ENCODE measurements around the gene PPP1R36. TPM values are rescaled to one million over a fixed set of nuclear protein-coding genes. Genes with fewer than 3 reads are reported as not detected.

The PPP1R36 gene
- polyA plus RNA-seq, 2 donors = 0.26 to 0.71 TPM

- no peaks in the 10 kb centered on the region for H3K27me3 ChIP-seq (ENCODE audit: control insufficient read depth in 1 of 2, insufficient read depth in 2 of 2, low read length in 2 of 2)
- H3K4me1 ChIP-seq (ENCODE audit: control insufficient read depth in 2 of 2, insufficient read depth in 2 of 2, low read length in 1 of 2) = peaks cover 0 to 3% of the 10 kb centered on the region in 2 donors
- WGBS, 2 donors = 84 to 90% methylated on average over 5 of the region's 5 CpGs
- no peak overlapping the region for H3K27ac ChIP-seq (ENCODE audit: low read depth in 2 of 2, low read length in 1 of 2)
- H3K4me3 ChIP-seq (ENCODE audit: low read depth in 1 of 2, low read length in 2 of 2) = no peak overlapping the region
- no peaks in the 10 kb centered on the region for H3K9me3 ChIP-seq (ENCODE audit: control insufficient read depth in 2 of 2, insufficient read depth in 1 of 2, low read depth in 1 of 2, low read length in 1 of 2)
- no peaks in the 10 kb centered on the region for H3K36me3 ChIP-seq (ENCODE audit: control insufficient read depth in 2 of 2, insufficient read depth in 2 of 2, low read length in 1 of 2)
These were observed 27.4 kb downstream of the PPP1R36 start for GRCh38 chr14:64577211-64577610.

- no peaks in the 10 kb centered on the region for H3K36me3 ChIP-seq (ENCODE audit: control insufficient read depth in 2 of 2, insufficient read depth in 2 of 2, low read length in 1 of 2)
- no peak overlapping the region for H3K27ac ChIP-seq (ENCODE audit: low read depth in 2 of 2, low read length in 1 of 2)
- H3K9me3 ChIP-seq (ENCODE audit: control insufficient read depth in 2 of 2, insufficient read depth in 1 of 2, low read depth in 1 of 2, low read length in 1 of 2) = no peaks in the 10 kb centered on the region
- H3K4me3 ChIP-seq (ENCODE audit: low read depth in 1 of 2, low read length in 2 of 2) = no peak overlapping the region
- H3K27me3 ChIP-seq (ENCODE audit: control insufficient read depth in 1 of 2, insufficient read depth in 2 of 2, low read length in 2 of 2) = no peaks in the 10 kb centered on the region
- peaks cover 0 to 3% of the 10 kb centered on the region in 2 donors for H3K4me1 ChIP-seq (ENCODE audit: control insufficient read depth in 2 of 2, insufficient read depth in 2 of 2, low read length in 1 of 2)
- 62 to 70% methylated on average over 7 of the region's 7 CpGs for WGBS, 2 donors
These were observed 30.7 kb downstream of the PPP1R36 start for GRCh38 chr14:64580467-64580866.

DNA sequence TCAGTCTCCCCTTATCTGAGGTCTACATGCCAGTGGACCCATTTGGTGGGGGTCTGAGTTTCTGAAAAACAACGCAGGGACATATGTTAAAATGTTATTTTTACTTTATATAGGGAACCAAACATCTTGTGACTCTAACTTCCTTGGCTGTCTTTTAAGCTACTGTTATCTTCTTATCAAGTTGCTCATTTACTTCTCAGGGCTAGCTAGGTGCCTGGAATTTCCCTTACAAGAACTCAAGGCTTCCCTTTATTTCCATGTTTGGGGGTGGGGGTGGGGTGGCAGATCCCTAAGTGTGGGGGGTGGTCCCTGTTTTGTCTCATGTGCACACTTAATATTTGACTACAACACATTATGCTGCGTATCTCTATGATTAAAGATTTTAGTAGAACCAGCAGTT, 31.6 kb downstream of the PPP1R36 start:
- H3K9me3 ChIP-seq (ENCODE audit: control insufficient read depth in 2 of 2, insufficient read depth in 1 of 2, low read depth in 1 of 2, low read length in 1 of 2) = no peaks in the 10 kb centered on the region
- no peaks in the 10 kb centered on the region for H3K27me3 ChIP-seq (ENCODE audit: control insufficient read depth in 1 of 2, insufficient read depth in 2 of 2, low read length in 2 of 2)
- no peak overlapping the region for H3K27ac ChIP-seq (ENCODE audit: low read depth in 2 of 2, low read length in 1 of 2)
- no peaks in the 10 kb centered on the region for H3K36me3 ChIP-seq (ENCODE audit: control insufficient read depth in 2 of 2, insufficient read depth in 2 of 2, low read length in 1 of 2)
- peaks cover 0 to 3% of the 10 kb centered on the region in 2 donors for H3K4me1 ChIP-seq (ENCODE audit: control insufficient read depth in 2 of 2, insufficient read depth in 2 of 2, low read length in 1 of 2)
- no peak overlapping the region for H3K4me3 ChIP-seq (ENCODE audit: low read depth in 1 of 2, low read length in 2 of 2)
- 79 to 87% methylated on average over 2 of the region's 2 CpGs for WGBS, 2 donors

DNA sequence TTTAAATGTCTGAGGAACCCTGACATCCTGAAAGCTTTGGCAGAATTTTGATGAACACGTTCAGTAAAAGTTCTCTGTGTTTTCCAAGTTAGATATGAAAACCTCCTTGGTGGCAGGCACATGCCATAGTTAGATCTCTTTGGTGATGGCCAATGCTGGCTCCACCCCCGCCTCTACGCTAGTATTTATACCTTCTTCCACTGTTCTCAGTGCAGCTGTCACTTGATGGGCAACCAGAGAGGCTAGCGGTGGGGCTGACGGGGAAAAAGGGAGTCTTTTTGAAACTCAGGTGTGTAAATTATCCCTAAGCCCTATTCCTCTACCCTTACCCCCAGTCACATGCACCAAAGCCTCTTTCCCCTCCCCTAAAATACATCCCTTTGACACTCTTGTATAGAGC, 32.1 kb downstream of the PPP1R36 start:
- H3K9me3 ChIP-seq (ENCODE audit: control insufficient read depth in 2 of 2, insufficient read depth in 1 of 2, low read depth in 1 of 2, low read length in 1 of 2) = no peaks in the 10 kb centered on the region
- H3K27ac ChIP-seq (ENCODE audit: low read depth in 2 of 2, low read length in 1 of 2) = no peak overlapping the region
- H3K36me3 ChIP-seq (ENCODE audit: control insufficient read depth in 2 of 2, insufficient read depth in 2 of 2, low read length in 1 of 2) = no peaks in the 10 kb centered on the region
- no peaks in the 10 kb centered on the region for H3K27me3 ChIP-seq (ENCODE audit: control insufficient read depth in 1 of 2, insufficient read depth in 2 of 2, low read length in 2 of 2)
- peaks cover 0 to 1% of the 10 kb centered on the region in 2 donors for H3K4me1 ChIP-seq (ENCODE audit: control insufficient read depth in 2 of 2, insufficient read depth in 2 of 2, low read length in 1 of 2)
- H3K4me3 ChIP-seq (ENCODE audit: low read depth in 1 of 2, low read length in 2 of 2) = no peak overlapping the region
- 78 to 81% methylated on average over 5 of the region's 5 CpGs for WGBS, 2 donors

DNA sequence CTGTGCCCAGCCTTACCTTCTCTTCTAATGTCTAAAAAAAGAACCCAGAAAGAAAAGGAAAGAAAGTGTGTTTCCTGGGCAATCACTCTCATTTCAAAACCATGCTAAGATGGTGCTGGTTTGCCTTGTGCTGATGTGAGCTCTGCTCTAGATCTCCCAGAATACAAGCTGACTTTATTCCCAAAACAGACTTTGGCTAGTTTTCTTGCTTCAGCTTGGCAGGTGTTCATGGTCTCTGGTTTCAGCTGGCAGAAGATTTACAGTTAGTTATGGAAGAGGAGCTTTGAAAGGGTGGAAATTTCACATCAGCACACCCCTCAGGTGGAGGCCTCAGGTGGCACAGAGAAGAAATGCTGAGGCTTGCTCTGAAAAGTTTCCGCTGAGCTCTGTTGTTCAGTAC, 34.4 kb downstream of the PPP1R36 start:
- WGBS, 2 donors = 72 to 82% methylated on average over 1 of the region's 1 CpG
- Histone ChIP-seq H3K36me3 (ENCODE audit: control insufficient read depth in 2 of 2, insufficient read depth in 2 of 2, low read length in 1 of 2) (no peaks in the 10 kb centered on the region), H3K4me1 (ENCODE audit: control insufficient read depth in 2 of 2, insufficient read depth in 2 of 2, low read length in 1 of 2) (no peaks in the 10 kb centered on the region), H3K4me3 (ENCODE audit: low read depth in 1 of 2, low read length in 2 of 2) (no peak overlapping the region), H3K27me3 (ENCODE audit: control insufficient read depth in 1 of 2, insufficient read depth in 2 of 2, low read length in 2 of 2) (no peaks in the 10 kb centered on the region), H3K27ac (ENCODE audit: low read depth in 2 of 2, low read length in 1 of 2) (no peak overlapping the region), H3K9me3 (ENCODE audit: control insufficient read depth in 2 of 2, insufficient read depth in 1 of 2, low read depth in 1 of 2, low read length in 1 of 2) (no peaks in the 10 kb centered on the region)

DNA sequence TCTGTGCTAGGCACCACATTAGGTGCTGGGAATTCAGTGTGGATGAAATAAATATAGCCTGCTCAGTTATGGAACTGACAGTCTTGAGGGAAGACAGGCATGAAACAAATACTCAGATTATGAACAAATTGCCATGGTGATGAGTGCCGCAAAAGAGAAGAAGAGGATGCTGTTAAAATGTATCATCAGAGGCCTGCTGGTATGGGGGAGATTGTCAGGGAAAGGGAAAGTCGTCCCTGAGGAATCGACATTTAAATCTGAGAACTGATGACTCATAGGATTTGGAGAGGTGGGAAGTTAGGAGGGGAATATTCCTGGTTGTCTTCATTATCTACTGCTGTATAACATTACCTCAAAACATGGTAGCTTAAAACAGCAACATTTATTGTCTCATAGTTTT, 42.0 kb downstream of the PPP1R36 start:
- Histone ChIP-seq H3K36me3 (ENCODE audit: control insufficient read depth in 2 of 2, insufficient read depth in 2 of 2, low read length in 1 of 2) (no peaks in the 10 kb centered on the region), H3K4me3 (ENCODE audit: low read depth in 1 of 2, low read length in 2 of 2) (no peak overlapping the region), H3K27me3 (ENCODE audit: control insufficient read depth in 1 of 2, insufficient read depth in 2 of 2, low read length in 2 of 2) (no peaks in the 10 kb centered on the region), H3K9me3 (ENCODE audit: control insufficient read depth in 2 of 2, insufficient read depth in 1 of 2, low read depth in 1 of 2, low read length in 1 of 2) (no peaks in the 10 kb centered on the region), H3K27ac (ENCODE audit: low read depth in 2 of 2, low read length in 1 of 2) (no peak overlapping the region), H3K4me1 (ENCODE audit: control insufficient read depth in 2 of 2, insufficient read depth in 2 of 2, low read length in 1 of 2) (no peaks in the 10 kb centered on the region)
- 86 to 96% methylated on average over 3 of the region's 3 CpGs for WGBS, 2 donors

DNA sequence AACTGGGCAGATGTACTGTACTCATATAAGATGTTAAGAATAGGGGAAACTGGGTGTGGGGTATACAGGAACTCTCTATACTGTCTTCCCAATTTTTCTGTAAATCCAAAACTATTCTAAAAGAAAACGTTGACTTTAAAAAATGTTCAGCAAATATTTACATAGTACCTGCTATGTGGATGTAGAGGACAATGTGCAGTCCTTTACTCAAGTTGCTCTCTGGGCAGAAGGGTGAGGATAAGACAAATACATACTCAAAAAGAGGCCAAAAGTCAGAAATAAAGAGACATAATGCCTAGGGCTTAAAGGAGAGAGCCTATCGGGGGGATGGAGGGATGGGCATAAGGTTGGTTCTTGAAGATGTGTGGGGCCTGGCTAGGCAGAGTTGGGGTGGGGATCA, 44.7 kb downstream of the PPP1R36 start:
- WGBS, 2 donors = 67% methylated on average over 2 of the region's 2 CpGs

GRCh38 chr14:64598404-64598803, 48.6 kb downstream of the PPP1R36 start:
- Histone ChIP-seq H3K27ac (ENCODE audit: low read depth in 2 of 2, low read length in 1 of 2) (no peak overlapping the region), H3K4me3 (ENCODE audit: low read depth in 1 of 2, low read length in 2 of 2) (no peak overlapping the region), H3K36me3 (ENCODE audit: control insufficient read depth in 2 of 2, insufficient read depth in 2 of 2, low read length in 1 of 2) (no peaks in the 10 kb centered on the region), H3K4me1 (ENCODE audit: control insufficient read depth in 2 of 2, insufficient read depth in 2 of 2, low read length in 1 of 2) (peaks cover 0 to 2% of the 10 kb centered on the region in 2 donors), H3K27me3 (ENCODE audit: control insufficient read depth in 1 of 2, insufficient read depth in 2 of 2, low read length in 2 of 2) (no peaks in the 10 kb centered on the region), H3K9me3 (ENCODE audit: control insufficient read depth in 2 of 2, insufficient read depth in 1 of 2, low read depth in 1 of 2, low read length in 1 of 2) (no peaks in the 10 kb centered on the region)
- 31 to 56% methylated on average over 4 of the region's 4 CpGs for WGBS, 2 donors

More for the DNA sequence above, 44.7 kb downstream of the PPP1R36 start:
- Histone ChIP-seq H3K36me3 (ENCODE audit: control insufficient read depth in 2 of 2, insufficient read depth in 2 of 2, low read length in 1 of 2) (no peaks in the 10 kb centered on the region), H3K4me3 (ENCODE audit: low read depth in 1 of 2, low read length in 2 of 2) (no peak overlapping the region), H3K4me1 (ENCODE audit: control insufficient read depth in 2 of 2, insufficient read depth in 2 of 2, low read length in 1 of 2) (no peaks in the 10 kb centered on the region), H3K9me3 (ENCODE audit: control insufficient read depth in 2 of 2, insufficient read depth in 1 of 2, low read depth in 1 of 2, low read length in 1 of 2) (no peaks in the 10 kb centered on the region), H3K27ac (ENCODE audit: low read depth in 2 of 2, low read length in 1 of 2) (no peak overlapping the region), H3K27me3 (ENCODE audit: control insufficient read depth in 1 of 2, insufficient read depth in 2 of 2, low read length in 2 of 2) (no peaks in the 10 kb centered on the region)

GRCh38 chr14:64601571-64601970, 51.8 kb downstream of the PPP1R36 start:
- Histone ChIP-seq H3K27ac (ENCODE audit: low read depth in 2 of 2, low read length in 1 of 2) (no peak overlapping the region), H3K9me3 (ENCODE audit: control insufficient read depth in 2 of 2, insufficient read depth in 1 of 2, low read depth in 1 of 2, low read length in 1 of 2) (no peaks in the 10 kb centered on the region), H3K4me3 (ENCODE audit: low read depth in 1 of 2, low read length in 2 of 2) (no peak overlapping the region), H3K36me3 (ENCODE audit: control insufficient read depth in 2 of 2, insufficient read depth in 2 of 2, low read length in 1 of 2) (no peaks in the 10 kb centered on the region), H3K4me1 (ENCODE audit: control insufficient read depth in 2 of 2, insufficient read depth in 2 of 2, low read length in 1 of 2) (peaks cover 0 to 2% of the 10 kb centered on the region in 2 donors), H3K27me3 (ENCODE audit: control insufficient read depth in 1 of 2, insufficient read depth in 2 of 2, low read length in 2 of 2) (no peaks in the 10 kb centered on the region)
- WGBS, 2 donors = 59 to 60% methylated on average over 38 of the region's 38 CpGs

DNA sequence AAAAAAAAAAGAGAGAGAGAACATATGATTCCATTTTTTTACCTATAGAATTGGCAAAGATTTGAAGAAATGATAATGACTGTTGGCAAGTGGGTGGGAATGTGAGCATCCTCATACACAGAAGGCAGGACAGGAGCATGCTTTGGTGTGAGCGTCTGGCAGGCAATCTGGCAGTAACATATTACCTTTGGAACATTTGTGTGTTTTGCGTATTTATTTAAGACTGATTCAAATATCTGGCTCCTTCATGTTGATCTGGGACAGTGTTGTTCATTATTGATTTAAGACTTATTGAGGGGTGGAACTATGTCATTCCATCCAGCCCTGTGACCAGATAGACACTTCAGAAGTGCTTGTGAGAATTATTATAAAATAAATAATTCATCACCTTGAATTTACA, 53.1 kb downstream of the PPP1R36 start:
- no peaks in the 10 kb centered on the region for H3K9me3 ChIP-seq (ENCODE audit: control insufficient read depth in 2 of 2, insufficient read depth in 1 of 2, low read depth in 1 of 2, low read length in 1 of 2)
- 49 to 66% methylated on average over 2 of the region's 2 CpGs for WGBS, 2 donors

More for the DNA sequence above, 53.1 kb downstream of the PPP1R36 start:
- no peak overlapping the region for H3K27ac ChIP-seq (ENCODE audit: low read depth in 2 of 2, low read length in 1 of 2)
- H3K4me3 ChIP-seq (ENCODE audit: low read depth in 1 of 2, low read length in 2 of 2) = no peak overlapping the region
- no peaks in the 10 kb centered on the region for H3K36me3 ChIP-seq (ENCODE audit: control insufficient read depth in 2 of 2, insufficient read depth in 2 of 2, low read length in 1 of 2)
- no peaks in the 10 kb centered on the region for H3K27me3 ChIP-seq (ENCODE audit: control insufficient read depth in 1 of 2, insufficient read depth in 2 of 2, low read length in 2 of 2)
- H3K4me1 ChIP-seq (ENCODE audit: control insufficient read depth in 2 of 2, insufficient read depth in 2 of 2, low read length in 1 of 2) = peaks cover 0 to 2% of the 10 kb centered on the region in 2 donors

All from esophagus (tissue), 2 donors.